Ishikawa (cell line): Measurements from ENCODE around the gene SLC46A2.

Source experiments
- CEBPB ChIP-seq: IDR thresholded peaks from 2 replicates; pipeline ENCODE4 v1.6.1; 2012
- CREB1 ChIP-seq: IDR thresholded peaks from 2 replicates; pipeline ENCODE4 v1.6.1; 2012; ENCODE audit warnings: low read depth
- EGR1 ChIP-seq: IDR thresholded peaks from 2 replicates; pipeline ENCODE4 v1.6.1; 2012
- EP300 ChIP-seq: IDR thresholded peaks from 2 replicates; pipeline ENCODE4 v1.6.1; 2012; ENCODE audit warnings: borderline replicate concordance
- FOXM1 ChIP-seq: IDR thresholded peaks from 2 replicates; pipeline ENCODE4 v1.6.1; 2012; ENCODE audit warnings: low read depth, borderline replicate concordance
- NFIC ChIP-seq: IDR thresholded peaks from 2 replicates; pipeline ENCODE4 v1.6.1; 2012
- RAD21 ChIP-seq: IDR thresholded peaks from 2 replicates; pipeline ENCODE4 v1.6.1; 2012; ENCODE audit warnings: low read depth
- TAF1 ChIP-seq: IDR thresholded peaks from 2 replicates; pipeline ENCODE4 v1.6.1; 2012; ENCODE audit warnings: low read depth, mild to moderate bottlenecking
- TCF12 ChIP-seq: IDR thresholded peaks from 2 replicates; pipeline ENCODE4 v1.6.1; 2012; ENCODE audit warnings: low read depth
- TEAD4 ChIP-seq: IDR thresholded peaks from 2 replicates; pipeline ENCODE4 v1.6.1; 2012
- YY1 ChIP-seq: IDR thresholded peaks from 2 replicates; pipeline ENCODE4 v1.6.1; 2012; ENCODE audit warnings: low read depth
- ZBTB7A ChIP-seq: IDR thresholded peaks from 2 replicates; pipeline ENCODE4 v1.6.1; 2012; ENCODE audit warnings: low read depth
- TF ChIP-seq, protein P1 (sequence below): IDR thresholded peaks from 2 replicates; pipeline ENCODE4 v1.6.1; 2012
- TF ChIP-seq, protein P2 (sequence below): IDR thresholded peaks from 2 replicates; pipeline ENCODE4 v1.6.1; 2012
- TF ChIP-seq, protein P3 (sequence below): IDR thresholded peaks from 2 replicates; pipeline ENCODE4 v1.6.1; 2012; ENCODE audit warnings: low read depth, mild to moderate bottlenecking

The SLC46A2 gene

DNA sequence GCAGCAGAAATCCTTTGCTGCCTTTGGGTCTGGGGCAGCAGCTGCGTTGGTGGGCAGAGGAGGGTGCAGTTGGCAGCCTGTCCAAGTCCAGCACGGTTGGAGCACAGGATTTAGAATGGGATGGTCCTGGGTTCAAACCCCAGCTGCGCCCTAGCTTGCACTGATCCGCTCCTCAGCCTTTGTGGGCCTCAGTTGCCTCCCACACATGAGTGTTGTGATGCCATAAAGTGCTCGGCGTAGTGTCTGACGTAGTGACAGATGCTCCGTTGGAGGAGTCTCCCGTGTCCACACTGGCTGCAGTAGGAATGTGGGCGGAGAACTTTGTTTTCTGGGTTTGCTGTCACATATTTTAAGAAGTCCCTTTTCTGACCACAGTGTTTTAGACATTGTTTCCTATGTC, 36.0 kb downstream of the SLC46A2 start:
- TF ChIP-seq TEAD4 (no peak), YY1 (no peak), ZBTB7A (no peak), NFIC (no peak), RAD21 (no peak), FOXM1 (no peak), TCF12 (no peak), EP300 (no peak), CEBPB (no peak), EGR1 (no peak)
- TF ChIP-seq, protein P1, sequence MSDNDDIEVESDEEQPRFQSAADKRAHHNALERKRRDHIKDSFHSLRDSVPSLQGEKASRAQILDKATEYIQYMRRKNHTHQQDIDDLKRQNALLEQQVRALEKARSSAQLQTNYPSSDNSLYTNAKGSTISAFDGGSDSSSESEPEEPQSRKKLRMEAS = no peak
- TF ChIP-seq, protein P2, sequence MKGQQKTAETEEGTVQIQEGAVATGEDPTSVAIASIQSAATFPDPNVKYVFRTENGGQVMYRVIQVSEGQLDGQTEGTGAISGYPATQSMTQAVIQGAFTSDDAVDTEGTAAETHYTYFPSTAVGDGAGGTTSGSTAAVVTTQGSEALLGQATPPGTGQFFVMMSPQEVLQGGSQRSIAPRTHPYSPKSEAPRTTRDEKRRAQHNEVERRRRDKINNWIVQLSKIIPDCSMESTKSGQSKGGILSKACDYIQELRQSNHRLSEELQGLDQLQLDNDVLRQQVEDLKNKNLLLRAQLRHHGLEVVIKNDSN = no peak
- TF ChIP-seq, protein P3, sequence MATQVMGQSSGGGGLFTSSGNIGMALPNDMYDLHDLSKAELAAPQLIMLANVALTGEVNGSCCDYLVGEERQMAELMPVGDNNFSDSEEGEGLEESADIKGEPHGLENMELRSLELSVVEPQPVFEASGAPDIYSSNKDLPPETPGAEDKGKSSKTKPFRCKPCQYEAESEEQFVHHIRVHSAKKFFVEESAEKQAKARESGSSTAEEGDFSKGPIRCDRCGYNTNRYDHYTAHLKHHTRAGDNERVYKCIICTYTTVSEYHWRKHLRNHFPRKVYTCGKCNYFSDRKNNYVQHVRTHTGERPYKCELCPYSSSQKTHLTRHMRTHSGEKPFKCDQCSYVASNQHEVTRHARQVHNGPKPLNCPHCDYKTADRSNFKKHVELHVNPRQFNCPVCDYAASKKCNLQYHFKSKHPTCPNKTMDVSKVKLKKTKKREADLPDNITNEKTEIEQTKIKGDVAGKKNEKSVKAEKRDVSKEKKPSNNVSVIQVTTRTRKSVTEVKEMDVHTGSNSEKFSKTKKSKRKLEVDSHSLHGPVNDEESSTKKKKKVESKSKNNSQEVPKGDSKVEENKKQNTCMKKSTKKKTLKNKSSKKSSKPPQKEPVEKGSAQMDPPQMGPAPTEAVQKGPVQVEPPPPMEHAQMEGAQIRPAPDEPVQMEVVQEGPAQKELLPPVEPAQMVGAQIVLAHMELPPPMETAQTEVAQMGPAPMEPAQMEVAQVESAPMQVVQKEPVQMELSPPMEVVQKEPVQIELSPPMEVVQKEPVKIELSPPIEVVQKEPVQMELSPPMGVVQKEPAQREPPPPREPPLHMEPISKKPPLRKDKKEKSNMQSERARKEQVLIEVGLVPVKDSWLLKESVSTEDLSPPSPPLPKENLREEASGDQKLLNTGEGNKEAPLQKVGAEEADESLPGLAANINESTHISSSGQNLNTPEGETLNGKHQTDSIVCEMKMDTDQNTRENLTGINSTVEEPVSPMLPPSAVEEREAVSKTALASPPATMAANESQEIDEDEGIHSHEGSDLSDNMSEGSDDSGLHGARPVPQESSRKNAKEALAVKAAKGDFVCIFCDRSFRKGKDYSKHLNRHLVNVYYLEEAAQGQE = no peak

DNA sequence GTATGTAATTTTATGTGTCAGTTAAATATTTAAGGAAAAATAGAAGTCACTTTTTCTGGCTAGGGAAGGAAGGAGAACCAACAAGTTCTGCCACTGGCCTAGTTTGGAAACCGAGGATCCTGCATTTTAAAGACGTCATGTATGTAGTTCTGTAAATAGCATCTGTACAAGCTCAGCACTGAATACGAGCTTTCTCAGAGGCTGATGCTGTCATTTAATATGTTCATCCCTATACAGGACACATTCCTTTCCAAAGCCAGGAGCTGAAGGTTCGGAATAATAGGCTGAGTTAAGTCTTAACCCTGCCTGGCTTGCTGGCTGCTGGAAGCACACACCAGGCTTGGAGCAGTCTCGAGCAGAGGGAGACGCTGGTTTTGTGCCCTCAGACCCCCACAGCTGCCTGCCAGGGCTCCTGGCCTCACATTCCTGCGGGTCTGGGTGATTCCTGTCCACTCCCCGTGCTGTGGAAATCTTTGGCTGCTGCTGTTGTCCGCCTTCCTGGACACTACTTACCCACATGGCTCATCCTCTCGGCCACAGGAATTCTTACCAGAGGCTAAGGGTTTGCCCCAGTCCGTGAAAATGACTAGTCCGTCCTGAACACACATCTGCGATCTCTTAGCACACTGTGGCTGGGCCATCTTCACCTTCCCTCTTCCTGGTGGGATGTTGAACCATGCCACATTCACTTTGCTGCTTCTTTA, 36.6 kb downstream of the SLC46A2 start:
- TF ChIP-seq TEAD4 (no peak), FOXM1 (no peak), EGR1 (no peak), TCF12 (no peak), CEBPB (no peak), RAD21 (no peak), TAF1 (no peak), YY1 (no peak), ZBTB7A (no peak), CREB1 (no peak), NFIC (no peak), EP300 (no peak)
- TF ChIP-seq, protein P3 = no peak
- TF ChIP-seq, protein P1 = no peak
- TF ChIP-seq, protein P2 = no peak

DNA sequence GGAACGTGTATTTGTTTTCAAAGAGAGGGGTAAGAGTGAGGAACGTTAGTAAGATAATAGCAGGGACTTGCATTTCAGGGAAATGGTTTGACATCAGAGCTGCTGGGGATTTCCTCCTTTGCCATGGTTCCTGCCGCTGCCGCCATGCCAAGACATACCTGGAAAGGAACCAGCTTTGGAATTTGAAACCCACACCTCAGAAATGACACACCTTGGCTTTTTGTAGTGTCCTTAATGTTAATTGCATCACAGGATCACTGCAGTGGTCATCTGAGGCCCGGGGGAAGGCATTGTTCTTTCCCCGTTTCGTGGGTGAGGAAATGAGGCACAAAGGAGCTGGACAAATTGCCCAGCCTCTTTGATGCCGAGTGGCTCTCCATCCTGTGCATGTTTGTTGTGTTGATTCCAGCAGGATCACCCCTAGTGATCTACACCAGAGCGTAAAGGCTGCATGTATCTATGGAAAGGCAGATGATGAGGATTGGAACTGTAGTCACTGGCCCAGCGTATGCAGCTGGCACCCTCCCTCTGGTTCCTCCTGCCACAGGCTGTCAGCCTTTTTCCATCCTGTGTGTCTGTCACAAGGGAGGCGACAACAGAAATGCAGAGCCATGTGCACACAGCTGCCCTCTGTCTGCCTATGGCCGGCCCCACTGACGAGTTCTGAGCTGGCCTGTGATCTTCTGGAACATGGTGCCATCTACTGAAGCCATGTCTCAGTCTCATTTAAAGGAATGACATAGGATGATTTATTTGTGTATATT, 37.8 kb downstream of the SLC46A2 start:
- TF ChIP-seq RAD21 (no peak), NFIC (0 out of 2 replicates have a peak, but pooled peaks have one; percentile 23)

DNA sequence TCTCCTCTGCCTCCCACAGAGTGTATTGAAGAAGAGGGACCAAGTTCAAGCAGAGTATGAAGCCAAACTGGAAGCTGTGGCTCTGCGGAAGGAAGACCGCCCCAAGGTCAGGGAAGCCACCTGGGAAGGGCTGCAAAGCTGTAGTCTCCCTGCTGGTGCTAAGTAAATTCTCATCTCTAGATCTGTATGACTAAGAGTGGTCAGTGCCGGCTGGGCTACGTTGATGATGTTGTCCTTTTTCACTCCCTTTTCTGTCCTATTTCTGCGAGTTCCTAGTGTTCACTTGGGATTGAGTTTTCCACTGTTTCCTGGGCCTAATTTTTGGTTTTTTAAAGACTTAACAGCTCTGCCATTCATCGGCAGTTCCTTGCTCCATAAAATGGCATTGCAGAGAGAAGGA, 39.8 kb downstream of the SLC46A2 start:
- TF ChIP-seq NFIC (no peak), EGR1 (no peak), RAD21 (no peak), TAF1 (no peak), CREB1 (no peak), FOXM1 (no peak), TEAD4 (no peak), YY1 (no peak), EP300 (no peak), CEBPB (no peak), TCF12 (no peak), ZBTB7A (no peak)
- TF ChIP-seq, protein P3 = no peak
- TF ChIP-seq, protein P1 = no peak
- TF ChIP-seq, protein P2 = no peak
